ENCODE measurements around the gene RPRD1B. TPM values are rescaled to one million over a fixed set of nuclear protein-coding genes. Genes with fewer than 3 reads are reported as not detected.
A peak's percentile ranks its signal among the peaks of the same experiment; 100 is the strongest.

The RPRD1B gene
- total and polyA plus RNA-seq, 2 of the 4 experiments (the other 2 are of a cell fraction): 8.4 to 9.9 TPM

DNA sequence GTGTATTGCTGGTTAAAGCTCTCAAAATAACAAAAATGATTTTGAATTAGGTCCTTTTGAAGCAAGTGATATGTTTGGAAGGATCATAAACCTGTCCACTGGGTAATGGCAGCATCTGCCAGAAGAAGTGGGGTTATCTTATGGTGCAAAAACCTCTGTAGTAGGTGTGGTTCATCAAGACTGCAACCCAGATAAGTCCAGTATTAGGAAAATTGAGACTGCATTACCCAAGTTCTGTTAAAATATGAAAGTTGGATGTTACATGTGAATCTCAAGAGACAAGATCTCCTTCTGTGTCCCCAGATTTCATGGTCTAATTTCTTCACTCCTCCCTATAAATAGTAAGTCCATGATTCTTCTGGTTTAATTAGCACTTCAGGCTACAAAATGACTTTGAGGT, 59.4 kb downstream of the RPRD1B start:
- H3K4me1 ChIP-seq (ENCODE audit: control insufficient read depth, insufficient read depth, low read length): peaks cover 24% of the 10 kb centered on the region
- POLR2A ChIA-PET (ENCODE audit: unreplicated experiment): no interaction called here
- dilution Hi-C loops (cut with HindIII; ENCODE audit: low sequenced_read_pairs, unreplicated experiment): no loop called here

More for the DNA sequence above, 59.4 kb downstream of the RPRD1B start:
- Histone ChIP-seq H2BK20ac (ENCODE audit: low read depth, low read length) (peak overlapping the region; percentile 5; the same call in 1 of the 2 replicates), H3K4ac (ENCODE audit: low read depth, low read length) (peak overlapping the region; percentile 34; the same call in 1 of the 2 replicates), H3K14ac (replicated peaks; ENCODE audit: low read depth, low read length) (no peak overlapping the region; the same call in 1 of the 2 replicates), H3K27me3 (ENCODE audit: control insufficient read depth, insufficient read depth, low read length) (no peaks in the 10 kb centered on the region), H3K4me2 (ENCODE audit: low read depth, low read length) (no peak overlapping the region), H3K36me3 (ENCODE audit: control insufficient read depth, insufficient read depth, low read length) (peaks cover 17% of the 10 kb centered on the region), H2BK5ac (ENCODE audit: low read depth, low read length, poor library complexity, severe bottlenecking) (no peak overlapping the region), H3K18ac (ENCODE audit: low read depth, low read length) (no peak overlapping the region), H3K27ac (ENCODE audit: insufficient read depth, low read length) (no peak overlapping the region), H3K56ac (ENCODE audit: extremely low read depth, insufficient read depth, low read length) (no peak overlapping the region), H2BK15ac (ENCODE audit: low read depth, low read length) (0 out of 3 replicates have a peak overlapping the region, but pooled peaks have one; percentile 9), H3K9me1 (ENCODE audit: insufficient read depth, low read length) (peaks cover 26% of the 10 kb centered on the region), H4K5ac (ENCODE audit: low read depth, low read length) (no peak overlapping the region), H4K91ac (ENCODE audit: insufficient read depth, low read depth, low read length) (no peak overlapping the region), H2AK9ac (replicated peaks; ENCODE audit: low read depth, low read length, poor library complexity) (no peak overlapping the region), H3K79me1 (ENCODE audit: low read depth in 1 of 2, low read length in 2 of 2) (peaks cover 11 to 49% of the 10 kb centered on the region in 2 experiments), H4K20me1 (ENCODE audit: insufficient read depth, low read length) (no peaks in the 10 kb centered on the region), H3K9ac (ENCODE audit: low read depth, low read length) (no peak overlapping the region), H2BK120ac (ENCODE audit: low read depth, low read length) (peak overlapping the region; percentile 36; the same call in 1 of the 2 replicates), H2AFZ (replicated peaks; ENCODE audit: low read length, poor library complexity) (no peak overlapping the region), H3K23ac (ENCODE audit: low read depth, low read length) (no peak overlapping the region; the same call in 1 of the 2 replicates), H3K9me3 (ENCODE audit: control insufficient read depth, insufficient read depth, low read length) (no peaks in the 10 kb centered on the region), H4K8ac (ENCODE audit: low read depth in 2 of 2, low read length in 2 of 2) (0 out of 4 replicates have a peak overlapping the region, but pooled peaks of 1 of the 2 experiments have one; percentile 50), H3K4me3 (ENCODE audit: insufficient read depth, low read depth, low read length) (no peak overlapping the region), H2AK5ac (ENCODE audit: low read depth, low read length) (peak overlapping the region; percentile 38)
- CTCF ChIA-PET: interaction anchor here (1.2 kb wide), 1 partner anchor 22 kb away, joined by 4 read pairs; no protein-coding TSS in a partner anchor
- intact Hi-C loops (cut with micrococcal nuclease) (no loop called here), in situ Hi-C loops (cut with MboI; ENCODE audit: low sequenced_read_pairs) (no loop called here)
- DNase-seq: no peak
- no TSS peak for BruUV-seq (replicated peaks)
- TF ChIP-seq SMC3 (IDR thresholded peaks at IDR 0.05; ENCODE audit: low read depth, low read length) (no peak), RCOR1 (IDR thresholded peaks at IDR 0.05; ENCODE audit: insufficient replicate concordance, low read length) (no peak), CEBPB (IDR thresholded peaks at IDR 0.05; ENCODE audit: low read depth, low read length) (no peak), MAZ (IDR thresholded peaks at IDR 0.05; ENCODE audit: borderline replicate concordance, low read depth, low read length) (no peak)
- TF ChIP-seq, protein P1, sequence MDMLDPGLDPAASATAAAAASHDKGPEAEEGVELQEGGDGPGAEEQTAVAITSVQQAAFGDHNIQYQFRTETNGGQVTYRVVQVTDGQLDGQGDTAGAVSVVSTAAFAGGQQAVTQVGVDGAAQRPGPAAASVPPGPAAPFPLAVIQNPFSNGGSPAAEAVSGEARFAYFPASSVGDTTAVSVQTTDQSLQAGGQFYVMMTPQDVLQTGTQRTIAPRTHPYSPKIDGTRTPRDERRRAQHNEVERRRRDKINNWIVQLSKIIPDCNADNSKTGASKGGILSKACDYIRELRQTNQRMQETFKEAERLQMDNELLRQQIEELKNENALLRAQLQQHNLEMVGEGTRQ (IDR thresholded peaks at IDR 0.05; ENCODE audit: low read depth, low read length): no peak
- no peak for ATAC-seq (ENCODE audit: low read depth)

Data from IMR-90 (cell line).